Vagina (tissue), 2 donors: ENCODE results near the gene TMEM61.

ENCODE experiments used
- CTCF ChIP-seq, 3 experiments: fragments of 450-650 bp in 2 of 3; fragments of 200-600 bp in 1 of 3; sonication (generic) in 1 of 3; IDR thresholded peaks; one replicate each; pipeline ENCODE4 v1.5.1; 2017 to 2019; ENCODE audit warnings: antibody characterized with exemption in 3 of 3, mild to moderate bottlenecking in 2 of 3, moderate library complexity in 2 of 3
- POLR2AphosphoS5 ChIP-seq, 2 donors: sonication (generic); formaldehyde crosslinking; IDR thresholded peaks; one replicate each; pipeline ENCODE4 v1.9.0; 2017; ENCODE audit warnings: antibody characterized with exemption in 2 of 2, mild to moderate bottlenecking in 2 of 2, low read depth in 1 of 2; ENCODE audit not compliant: insufficient read depth in 1 of 2

GRCh38 chr1:54985556-54985955, 5.1 kb downstream of the TMEM61 start:
- TF ChIP-seq CTCF (IDR thresholded peaks at IDR 0.05): no peak
- TF ChIP-seq POLR2AphosphoS5 (IDR thresholded peaks at IDR 0.05; ENCODE audit: insufficient read depth in 1 of 2, low read depth in 1 of 2): no peak
